Measurements from ENCODE around the gene CCR7.

CCR7 gene

DNA sequence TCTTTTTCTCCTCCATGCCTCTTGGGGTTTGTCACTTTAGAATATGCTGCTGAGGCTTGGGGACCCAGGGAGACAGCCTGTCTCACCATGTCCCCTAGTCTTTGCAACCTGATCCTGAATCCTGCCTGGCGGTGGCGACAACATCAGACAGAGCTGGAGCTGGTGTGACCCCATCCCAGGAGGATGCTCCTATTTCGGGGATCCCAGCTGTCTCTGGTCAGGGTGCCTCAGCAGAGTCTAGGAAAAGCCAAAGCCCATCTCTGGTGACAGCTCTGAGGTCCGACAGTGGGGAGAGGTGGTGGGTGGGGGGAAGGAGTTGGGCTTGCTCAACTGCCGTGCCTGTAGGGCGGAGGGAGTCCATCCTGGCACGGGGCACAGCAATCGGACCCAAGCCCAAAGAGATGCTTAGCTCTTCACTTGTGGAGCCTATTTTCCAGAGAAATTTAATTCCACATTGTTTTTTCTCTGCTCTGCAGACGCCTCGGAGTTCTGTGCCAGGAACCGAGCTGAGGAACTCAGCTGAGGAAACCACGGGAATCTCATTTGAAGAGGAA lies 53.5 kb downstream of the CCR7 start:
- DNase-seq, result no peak

DNA sequence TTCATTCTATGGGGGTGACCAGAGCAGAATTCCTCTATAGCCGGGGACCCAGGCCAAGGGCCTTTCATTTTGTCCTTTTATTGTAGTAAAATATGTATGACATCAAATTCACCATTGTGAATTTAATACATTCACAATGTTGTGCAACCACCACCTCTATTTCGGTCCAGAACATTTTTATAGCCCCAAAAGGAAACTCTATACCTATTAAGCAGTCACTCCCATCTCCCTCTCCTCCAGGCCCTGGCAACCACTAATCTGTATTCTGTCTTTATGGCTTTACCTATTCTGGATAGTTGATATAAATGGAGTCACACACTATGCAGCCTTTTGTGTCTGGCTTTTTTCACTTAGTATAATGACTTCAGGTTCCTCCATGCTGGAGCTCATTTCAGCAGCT lies 54.1 kb downstream of the CCR7 start:
- no peak for DNase-seq

GRCh38 chr17:40510328-40510648 lies 55.0 kb downstream of the CCR7 start:
- DNase-seq, result no peak

DNA sequence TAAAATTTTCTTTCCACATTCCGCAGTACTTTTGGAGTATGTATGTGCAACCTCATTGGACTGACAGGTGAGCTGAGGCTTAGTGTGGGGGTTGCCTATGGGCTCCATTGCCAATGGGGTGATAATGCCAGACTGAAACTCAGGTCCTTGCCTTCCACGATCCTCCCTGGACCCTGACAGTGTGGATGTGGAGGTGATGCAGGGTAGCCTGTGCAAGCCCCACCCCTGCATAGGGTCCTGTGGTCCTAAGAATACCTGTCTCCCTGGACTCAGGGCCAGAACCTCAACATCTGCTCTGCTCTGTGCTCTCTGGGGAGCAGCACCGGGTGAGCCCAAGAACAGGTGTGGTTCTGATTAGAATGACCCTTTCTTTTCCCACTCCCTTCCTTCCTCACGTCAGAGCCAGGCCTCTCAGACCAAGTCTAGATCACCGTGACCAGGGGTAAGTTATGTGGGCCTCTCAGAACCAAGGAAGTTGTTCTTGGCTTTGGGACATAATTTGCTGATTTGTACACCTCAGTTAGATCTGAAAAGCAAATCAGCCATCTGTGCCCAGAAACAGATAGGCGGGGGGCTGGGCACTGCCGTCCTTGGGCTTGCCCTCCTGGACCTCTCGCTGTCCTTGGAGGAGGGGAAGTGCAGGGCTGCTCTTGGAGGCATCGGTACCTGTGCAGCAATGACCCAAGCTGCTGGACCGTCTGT lies 55.5 kb downstream of the CCR7 start:
- DNase-seq, result no peak

DNA sequence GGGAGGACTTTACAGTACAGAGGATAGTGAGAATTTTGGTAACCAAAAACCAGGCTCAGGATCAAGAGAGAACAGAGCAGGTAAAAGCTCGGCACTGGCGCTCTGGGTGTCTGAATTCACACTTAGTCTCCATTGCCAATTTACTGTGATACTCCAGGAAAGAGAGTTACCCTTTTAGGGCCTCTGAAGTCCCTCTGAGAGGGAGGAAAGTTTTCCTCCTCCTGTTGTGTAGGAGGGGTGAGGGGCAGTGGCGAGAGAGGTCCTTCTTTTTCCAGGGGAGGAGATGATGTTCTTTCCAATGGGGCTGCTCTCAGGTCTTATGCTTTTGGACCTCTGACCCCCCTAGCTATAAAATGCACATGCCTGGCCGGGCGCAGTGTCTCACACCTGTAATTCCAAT lies 58.5 kb downstream of the CCR7 start:
- no peak for DNase-seq
